Brain microvascular endothelial cell (primary cell): ENCODE data around the gene ETFRF1.

ENCODE experiments used
- DNase-seq: peaks from one replicate; pipeline ENCODE4 v3.0.0-alpha.2; 2020
- H3K27ac ChIP-seq: fragments of 250-450 bp; sonication (Bioruptor Pico); 2 replicates; pipeline ENCODE4 v1.5.1; 2020; ENCODE audit warnings: mild to moderate bottlenecking, moderate library complexity
- H3K27me3 ChIP-seq: fragments of 250-450 bp; sonication (Bioruptor Pico); replicated peaks from 2 replicates; pipeline ENCODE4 v1.5.1; 2020; ENCODE audit warnings: mild to moderate bottlenecking
- H3K36me3 ChIP-seq: fragments of 250-450 bp; sonication (Bioruptor Pico); replicated peaks from 2 replicates; pipeline ENCODE4 v1.5.1; 2020; ENCODE audit warnings: mild to moderate bottlenecking
- H3K4me3 ChIP-seq: 2 replicates; pipeline ENCODE4 v1.5.1; 2011; ENCODE audit warnings: low read depth, mild to moderate bottlenecking, control low read depth, low read length, moderate library complexity
- in situ Hi-C: cut with HindIII; loops from 2 replicates; pipeline ENCODE4 v1.10.0; 2017; ENCODE audit warnings: low sequenced_read_pairs, low pct_ligation_motif_present
- TF ChIP-seq, protein P1 (sequence below): IDR thresholded peaks from 2 replicates; pipeline ENCODE4 v1.5.1; 2011; ENCODE audit warnings: low read depth, mild to moderate bottlenecking, moderate library complexity, low read length, control low read depth, inconsistent platforms; ENCODE audit errors: missing control alignments

Gene ETFRF1

GRCh38 chr12:25197608-25198007 lies 2.6 kb downstream of the ETFRF1 start:
- Histone ChIP-seq H3K4me3 (no peak overlapping the region), H3K27me3 (no peaks in the 10 kb centered on the region), H3K36me3 (no peaks in the 10 kb centered on the region), H3K27ac (no peak overlapping the region)
- TF ChIP-seq, protein P1, sequence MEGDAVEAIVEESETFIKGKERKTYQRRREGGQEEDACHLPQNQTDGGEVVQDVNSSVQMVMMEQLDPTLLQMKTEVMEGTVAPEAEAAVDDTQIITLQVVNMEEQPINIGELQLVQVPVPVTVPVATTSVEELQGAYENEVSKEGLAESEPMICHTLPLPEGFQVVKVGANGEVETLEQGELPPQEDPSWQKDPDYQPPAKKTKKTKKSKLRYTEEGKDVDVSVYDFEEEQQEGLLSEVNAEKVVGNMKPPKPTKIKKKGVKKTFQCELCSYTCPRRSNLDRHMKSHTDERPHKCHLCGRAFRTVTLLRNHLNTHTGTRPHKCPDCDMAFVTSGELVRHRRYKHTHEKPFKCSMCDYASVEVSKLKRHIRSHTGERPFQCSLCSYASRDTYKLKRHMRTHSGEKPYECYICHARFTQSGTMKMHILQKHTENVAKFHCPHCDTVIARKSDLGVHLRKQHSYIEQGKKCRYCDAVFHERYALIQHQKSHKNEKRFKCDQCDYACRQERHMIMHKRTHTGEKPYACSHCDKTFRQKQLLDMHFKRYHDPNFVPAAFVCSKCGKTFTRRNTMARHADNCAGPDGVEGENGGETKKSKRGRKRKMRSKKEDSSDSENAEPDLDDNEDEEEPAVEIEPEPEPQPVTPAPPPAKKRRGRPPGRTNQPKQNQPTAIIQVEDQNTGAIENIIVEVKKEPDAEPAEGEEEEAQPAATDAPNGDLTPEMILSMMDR = no peak
- no peak for DNase-seq
- in situ Hi-C loops = no loop called here

- Histone ChIP-seq H3K36me3 (no peaks in the 10 kb centered on the region), H3K27ac (no peak overlapping the region), H3K27me3 (no peaks in the 10 kb centered on the region), H3K4me3 (no peak overlapping the region)
- TF ChIP-seq, protein P1 = no peak
- in situ Hi-C loops = no loop called here
- DNase-seq = peak; percentile 53
These were observed 5.7 kb downstream of the ETFRF1 start for GRCh38 chr12:25200703-25201102.

GRCh38 chr12:25202137-25202536 lies 7.1 kb downstream of the ETFRF1 start:
- TF ChIP-seq, protein P1 = no peak
- no peaks in the 10 kb centered on the region for H3K36me3 ChIP-seq
- no peak overlapping the region for H3K4me3 ChIP-seq
- no peak overlapping the region for H3K27ac ChIP-seq
- no peaks in the 10 kb centered on the region for H3K27me3 ChIP-seq
- in situ Hi-C loops = no loop called here
- no peak for DNase-seq

- in situ Hi-C loops = no loop called here
- no peak for DNase-seq
- Histone ChIP-seq H3K27me3 (no peaks in the 10 kb centered on the region), H3K36me3 (peaks cover 3% of the 10 kb centered on the region), H3K27ac (no peak overlapping the region), H3K4me3 (no peak overlapping the region)
- TF ChIP-seq, protein P1 = no peak
These were observed 12.4 kb downstream of the ETFRF1 start for GRCh38 chr12:25207411-25207810.

DNA sequence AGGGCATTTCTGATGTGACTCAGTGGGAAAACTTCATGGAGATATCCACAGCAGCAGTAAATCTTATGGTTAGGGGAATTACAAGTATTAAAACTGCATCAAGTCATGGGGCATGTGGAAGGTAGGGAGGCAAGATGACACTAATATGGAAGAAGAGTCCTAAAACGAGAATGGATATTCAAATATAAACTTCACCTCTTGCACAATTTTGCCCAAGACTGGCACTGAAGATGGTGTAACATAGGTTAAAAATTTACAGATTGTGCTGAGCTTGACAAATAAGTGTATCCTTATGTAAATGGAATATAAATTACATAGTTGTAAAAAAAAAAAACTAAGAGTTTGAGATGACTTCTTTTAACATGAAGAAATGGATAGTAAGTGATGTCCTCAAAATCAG lies 12.8 kb downstream of the ETFRF1 start:
- in situ Hi-C loops = no loop called here
- peaks cover 3% of the 10 kb centered on the region for H3K36me3 ChIP-seq
- TF ChIP-seq, protein P1 = no peak
- no peak overlapping the region for H3K27ac ChIP-seq
- DNase-seq = no peak
- no peak overlapping the region for H3K4me3 ChIP-seq
- H3K27me3 ChIP-seq = no peaks in the 10 kb centered on the region

DNA sequence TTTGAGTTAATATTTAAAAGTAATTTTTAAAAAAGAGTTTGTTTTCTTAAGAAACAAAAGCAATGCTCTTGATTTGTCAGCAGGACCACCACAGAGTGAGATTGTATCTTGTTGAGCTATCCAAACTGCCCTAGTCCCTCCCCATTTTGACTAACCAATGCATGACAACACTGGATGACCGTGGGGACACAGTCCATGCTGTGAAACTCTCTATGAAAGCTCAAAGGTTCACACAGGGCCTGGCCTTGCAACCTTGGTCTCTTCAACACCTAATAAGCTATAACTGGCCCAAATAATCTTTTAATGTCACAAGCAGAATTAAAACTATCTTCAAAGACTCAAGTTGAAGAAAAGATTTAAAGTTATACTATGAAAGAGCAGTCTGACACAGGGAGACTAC lies 13.5 kb downstream of the ETFRF1 start:
- in situ Hi-C loops = no loop called here
- Histone ChIP-seq H3K27me3 (no peaks in the 10 kb centered on the region), H3K27ac (no peak overlapping the region), H3K36me3 (peaks cover 3% of the 10 kb centered on the region), H3K4me3 (no peak overlapping the region)
- no peak for DNase-seq
- TF ChIP-seq, protein P1 = no peak
